DND-41 (cell line): ENCODE results near the gene SLC39A3.

Experiments used
- CTCF ChIP-seq: IDR thresholded peaks from 2 replicates; pipeline ENCODE4 v1.5.1; 2012; ENCODE audit warnings: borderline replicate concordance, low read length, moderate library complexity, mild to moderate bottlenecking; ENCODE audit not compliant: poor library complexity, severe bottlenecking; ENCODE audit errors: extremely low read depth
- EZH2 ChIP-seq: IDR thresholded peaks from 3 replicates; pipeline ENCODE4 v1.6.1; 2012; ENCODE audit warnings: borderline replicate concordance, low read depth, mild to moderate bottlenecking, moderate library complexity, low read length, inconsistent platforms; ENCODE audit not compliant: severe bottlenecking

DNA sequence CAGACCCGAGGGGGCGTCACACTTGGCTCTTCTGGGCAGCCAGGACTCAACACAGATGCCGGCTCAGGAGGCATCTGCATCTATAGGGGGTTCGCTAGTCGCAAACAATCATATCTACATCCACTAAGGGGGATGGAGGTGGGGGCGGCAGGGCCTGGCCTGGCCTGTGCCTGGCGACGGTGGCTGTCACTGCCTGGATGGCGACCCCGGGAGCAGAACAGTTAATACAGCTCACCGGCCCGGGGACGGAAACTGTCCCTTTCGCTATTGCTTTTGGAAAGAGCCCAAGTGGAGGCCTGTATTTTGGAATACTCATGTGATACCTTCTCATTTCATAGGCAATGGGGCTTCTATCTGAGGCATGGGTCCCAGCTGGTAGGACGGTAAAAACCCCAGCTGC is 25.6 kb upstream of the SLC39A3 start:
- TF ChIP-seq CTCF (no peak), EZH2 (no peak)
